Measurements from ENCODE around the gene ADCY9.

GRCh38 chr16:4060009-4060408, 56.2 kb downstream of the ADCY9 start:
- TF ChIP-seq CTCF (IDR thresholded peaks at IDR 0.05; ENCODE audit: low read depth, low read length, poor library complexity, severe bottlenecking) (no peak), EZH2phosphoT487 (IDR thresholded peaks at IDR 0.05; ENCODE audit: borderline replicate concordance, low read length) (no peak)

Data from DOHH2 (cell line).